ENCODE measurements around the gene KIF21A. TPM values are rescaled to one million over a fixed set of nuclear protein-coding genes. Genes with fewer than 3 reads are reported as not detected.

The KIF21A gene
- total RNA-seq, 2 donors from 2014 or later, result 32.3 to 35.3 TPM

DNA sequence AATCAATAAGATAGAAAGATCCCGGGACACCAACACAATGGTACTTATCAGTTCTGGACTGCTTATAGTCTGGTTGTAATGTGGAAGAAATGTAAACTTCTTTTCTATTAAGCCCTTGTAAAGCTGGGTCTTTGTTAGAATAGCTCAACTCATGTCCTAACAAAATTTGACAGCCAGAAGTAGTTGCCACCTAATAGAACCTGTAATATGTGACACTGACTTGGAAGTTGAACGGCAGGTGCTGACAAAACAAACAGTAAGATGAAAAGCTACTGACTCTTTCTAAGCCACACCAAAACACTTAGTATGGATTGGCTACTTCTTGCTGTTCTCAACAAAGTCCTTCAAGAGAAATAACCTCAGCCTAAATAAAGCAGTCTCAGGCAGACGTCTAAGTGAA is 56.6 kb downstream of the KIF21A start:
- Histone ChIP-seq H3K4me3 (ENCODE audit: low read length) (no peak overlapping the region), H3K4me1 (ENCODE audit: control insufficient read depth, insufficient read depth, low read length) (no peaks in the 10 kb centered on the region), H3K27ac (ENCODE audit: low read depth, low read length) (no peak overlapping the region), H3K36me3 (ENCODE audit: control insufficient read depth, insufficient read depth, low read length) (no peaks in the 10 kb centered on the region), H3K27me3 (ENCODE audit: control insufficient read depth, insufficient read depth, low read length, poor library complexity, severe bottlenecking) (no peaks in the 10 kb centered on the region), H3K9ac (ENCODE audit: extremely low read depth, low read length, poor library complexity, severe bottlenecking) (no peak overlapping the region), H3K9me3 (ENCODE audit: control insufficient read depth, low read length) (no peaks in the 10 kb centered on the region)
- no peak for DNase-seq
- Mint-ChIP-seq H3K4me1 (no peaks in the 10 kb centered on the region), H3K27me3 (ENCODE audit: insufficient read depth) (no peaks in the 10 kb centered on the region), H3K9me3 (no peaks in the 10 kb centered on the region), H3K36me3 (ENCODE audit: low read depth) (no peaks in the 10 kb centered on the region), H3K27ac (no peak overlapping the region), H3K4me3 (no peak overlapping the region)
- TF ChIP-seq, protein P1, sequence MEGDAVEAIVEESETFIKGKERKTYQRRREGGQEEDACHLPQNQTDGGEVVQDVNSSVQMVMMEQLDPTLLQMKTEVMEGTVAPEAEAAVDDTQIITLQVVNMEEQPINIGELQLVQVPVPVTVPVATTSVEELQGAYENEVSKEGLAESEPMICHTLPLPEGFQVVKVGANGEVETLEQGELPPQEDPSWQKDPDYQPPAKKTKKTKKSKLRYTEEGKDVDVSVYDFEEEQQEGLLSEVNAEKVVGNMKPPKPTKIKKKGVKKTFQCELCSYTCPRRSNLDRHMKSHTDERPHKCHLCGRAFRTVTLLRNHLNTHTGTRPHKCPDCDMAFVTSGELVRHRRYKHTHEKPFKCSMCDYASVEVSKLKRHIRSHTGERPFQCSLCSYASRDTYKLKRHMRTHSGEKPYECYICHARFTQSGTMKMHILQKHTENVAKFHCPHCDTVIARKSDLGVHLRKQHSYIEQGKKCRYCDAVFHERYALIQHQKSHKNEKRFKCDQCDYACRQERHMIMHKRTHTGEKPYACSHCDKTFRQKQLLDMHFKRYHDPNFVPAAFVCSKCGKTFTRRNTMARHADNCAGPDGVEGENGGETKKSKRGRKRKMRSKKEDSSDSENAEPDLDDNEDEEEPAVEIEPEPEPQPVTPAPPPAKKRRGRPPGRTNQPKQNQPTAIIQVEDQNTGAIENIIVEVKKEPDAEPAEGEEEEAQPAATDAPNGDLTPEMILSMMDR (conservative IDR thresholded peaks at IDR 0.05), result no peak
- 92 to 100% methylated on average over 2 to 3 of the region's 3 CpGs for WGBS, 2 experiments (ENCODE audit: insufficient coverage in 1 of 2, insufficient read length in 1 of 2)

DNA sequence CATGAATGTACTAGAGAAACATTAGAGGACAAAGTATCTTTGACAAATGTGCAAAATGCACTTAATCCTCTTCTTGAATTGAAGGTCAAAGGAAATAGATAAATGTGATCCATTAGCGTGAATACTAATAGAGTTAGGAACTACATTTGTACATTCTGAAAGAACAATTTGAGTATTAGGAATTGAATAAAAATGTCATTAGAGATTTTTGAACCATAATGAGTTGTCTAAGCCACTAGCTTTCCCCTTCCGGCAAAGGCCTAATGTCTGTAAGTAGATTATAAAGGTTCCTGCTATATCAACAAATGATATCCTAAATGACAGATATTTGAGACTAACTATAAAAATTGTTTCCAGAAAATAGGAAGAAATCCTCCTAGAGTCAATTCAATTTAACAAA is 59.8 kb downstream of the KIF21A start:
- Mint-ChIP-seq H3K27me3 (ENCODE audit: insufficient read depth) (no peaks in the 10 kb centered on the region), H3K9me3 (no peaks in the 10 kb centered on the region), H3K27ac (no peak overlapping the region), H3K36me3 (ENCODE audit: low read depth) (no peaks in the 10 kb centered on the region), H3K4me3 (no peak overlapping the region), H3K4me1 (no peaks in the 10 kb centered on the region)
- no peak for DNase-seq
- whole genome bisulfite sequencing, 2 experiments (ENCODE audit: insufficient coverage in 1 of 2, insufficient read length in 1 of 2), result 85 to 100% methylated on average over 1 of the region's 2 CpGs
- no peaks in the 10 kb centered on the region for H3K4me1 ChIP-seq (ENCODE audit: control insufficient read depth, insufficient read depth, low read length)
- no peak overlapping the region for H3K27ac ChIP-seq (ENCODE audit: low read depth, low read length)
- no peaks in the 10 kb centered on the region for H3K36me3 ChIP-seq (ENCODE audit: control insufficient read depth, insufficient read depth, low read length)
- no peaks in the 10 kb centered on the region for H3K9me3 ChIP-seq (ENCODE audit: control insufficient read depth, low read length)
- H3K27me3 ChIP-seq (ENCODE audit: control insufficient read depth, insufficient read depth, low read length, poor library complexity, severe bottlenecking), result no peaks in the 10 kb centered on the region
- TF ChIP-seq, protein P1 (conservative IDR thresholded peaks at IDR 0.05), result no peak
- no peak overlapping the region for H3K9ac ChIP-seq (ENCODE audit: extremely low read depth, low read length, poor library complexity, severe bottlenecking)
- H3K4me3 ChIP-seq (ENCODE audit: low read length), result no peak overlapping the region

DNA sequence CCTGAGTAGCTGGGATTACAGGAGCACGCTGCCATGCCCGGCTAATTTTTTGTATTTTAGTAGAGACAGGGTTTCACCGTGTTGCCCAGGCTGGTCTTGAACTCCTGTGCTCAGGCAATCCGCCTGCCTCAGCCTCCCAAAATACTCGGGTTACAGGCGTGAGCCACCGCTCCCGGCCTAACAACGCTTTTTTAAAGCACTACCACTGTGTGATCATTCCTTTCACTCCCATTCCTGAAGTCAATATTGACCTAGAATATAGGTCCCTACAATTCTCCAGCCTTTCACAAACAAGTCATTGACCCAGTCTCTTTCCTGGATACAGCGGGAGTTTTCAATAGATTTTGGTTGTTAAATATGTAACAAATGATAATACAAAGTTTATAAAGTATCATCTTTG is 62.8 kb downstream of the KIF21A start:
- 92 to 99% methylated on average over 8 to 9 of the region's 10 CpGs for WGBS, 2 experiments (ENCODE audit: insufficient coverage in 1 of 2, insufficient read length in 1 of 2)
- Mint-ChIP-seq H3K4me3 (no peak overlapping the region), H3K36me3 (ENCODE audit: low read depth) (no peaks in the 10 kb centered on the region), H3K4me1 (no peaks in the 10 kb centered on the region), H3K9me3 (no peaks in the 10 kb centered on the region), H3K27ac (no peak overlapping the region), H3K27me3 (ENCODE audit: insufficient read depth) (no peaks in the 10 kb centered on the region)
- no peak overlapping the region for H3K27ac ChIP-seq (ENCODE audit: low read depth, low read length)
- no peaks in the 10 kb centered on the region for H3K4me1 ChIP-seq (ENCODE audit: control insufficient read depth, insufficient read depth, low read length)
- H3K27me3 ChIP-seq (ENCODE audit: control insufficient read depth, insufficient read depth, low read length, poor library complexity, severe bottlenecking), result no peaks in the 10 kb centered on the region
- no peaks in the 10 kb centered on the region for H3K36me3 ChIP-seq (ENCODE audit: control insufficient read depth, insufficient read depth, low read length)
- no peak for DNase-seq
- TF ChIP-seq, protein P1 (conservative IDR thresholded peaks at IDR 0.05), result no peak
- H3K4me3 ChIP-seq (ENCODE audit: low read length), result no peak overlapping the region
- H3K9me3 ChIP-seq (ENCODE audit: control insufficient read depth, low read length), result no peaks in the 10 kb centered on the region
- no peak overlapping the region for H3K9ac ChIP-seq (ENCODE audit: extremely low read depth, low read length, poor library complexity, severe bottlenecking)
